SK-N-SH (cell line): ENCODE data around the gene CD28. TPM values are rescaled to one million over a fixed set of nuclear protein-coding genes. Genes with fewer than 3 reads are reported as not detected.

Experiments
- CTCF ChIA-PET: fragments of 300-600, 350-600 bp; formaldehyde crosslinking; extraction: SDS; loops from one replicate; lab custom pipeline; 2021; lab: Yijun Ruan, JAX
- POLR2A ChIA-PET: fragments of 350-600 bp; sonication (Branson Sonifier 250); formaldehyde crosslinking; extraction: SDS; loops from one replicate; lab custom pipeline; 2020; ENCODE audit warnings: antibody characterized with exemption, inconsistent platforms; lab: Yijun Ruan, JAX
- DNase-seq: peaks from one replicate; pipeline ENCODE4 v3.0.0; 2012
- H2AFZ ChIP-seq: fragments of 200-600 bp; sonication (generic); 2 replicates; pipeline ENCODE4 v1.8.1; 2016; ENCODE audit warnings: antibody characterized with exemption, mild to moderate bottlenecking, low read depth
- H3F3A ChIP-seq: fragments of 200-600 bp; sonication (generic); replicated peaks from 2 replicates; pipeline ENCODE3; 2016; ENCODE audit warnings: antibody characterized with exemption, mild to moderate bottlenecking; ENCODE audit not compliant: insufficient read depth
- H3K27ac ChIP-seq, 2 experiments: fragments of 200-500 bp in 1 of 2; fragments of 200-600 bp in 1 of 2; sonication (Bioruptor generic) in 1 of 2; sonication (generic), shearing (Covaris generic) in 1 of 2; 2 replicates each; pipeline versions ENCODE4 v1.5.1 to v1.6.1; 2014 to 2016; ENCODE audit warnings: low read depth in 2 of 2, inconsistent platforms in 1 of 2, low read length in 1 of 2, mild to moderate bottlenecking in 1 of 2, mixed read lengths in 1 of 2
- H3K27me3 ChIP-seq: fragments of 200-600 bp; sonication (generic), shearing (Covaris generic); 2 replicates; pipeline ENCODE4 v1.6.1; 2016; ENCODE audit warnings: mixed run types; ENCODE audit not compliant: insufficient read depth
- H3K36me3 ChIP-seq, 2 experiments: fragments of 200-500 bp in 1 of 2; fragments of 200-600 bp in 1 of 2; sonication (Bioruptor generic) in 1 of 2; sonication (generic) in 1 of 2; replicated peaks in 1 of 2; 2 replicates each; pipeline versions ENCODE3 to v1.5.1; 2014 to 2016; ENCODE audit warnings: low read length in 1 of 2, mild to moderate bottlenecking in 1 of 2; ENCODE audit not compliant: insufficient read depth in 2 of 2, control insufficient read depth in 1 of 2
- H3K4me1 ChIP-seq, 2 experiments: fragments of 200-500 bp in 1 of 2; fragments of 200-600 bp in 1 of 2; sonication (Bioruptor generic) in 1 of 2; sonication (generic), shearing (Covaris generic) in 1 of 2; 2 replicates each; pipeline versions ENCODE4 v1.5.1 to v1.6.1; 2014 to 2016; ENCODE audit warnings: low read depth in 1 of 2, low read length in 1 of 2, mixed run types in 1 of 2; ENCODE audit not compliant: insufficient read depth in 2 of 2, control insufficient read depth in 1 of 2
- H3K4me2 ChIP-seq: fragments of 200-600 bp; sonication (generic), shearing (Covaris generic); 2 replicates; pipeline ENCODE4 v1.6.1; 2017; ENCODE audit warnings: mixed run types
- H3K4me3 ChIP-seq, 2 experiments: fragments of 200-500 bp in 1 of 2; fragments of 200-600 bp in 1 of 2; sonication (Bioruptor generic) in 1 of 2; sonication (generic), shearing (Covaris generic) in 1 of 2; 2 replicates each; pipeline versions ENCODE4 v1.5.1 to v1.8.1; 2014 to 2016; ENCODE audit warnings: low read depth in 2 of 2, inconsistent platforms in 1 of 2, low read length in 1 of 2, mild to moderate bottlenecking in 1 of 2, mixed read lengths in 1 of 2, moderate library complexity in 1 of 2
- H3K79me2 ChIP-seq: fragments of 200-600 bp; sonication (generic); 2 replicates; pipeline ENCODE4 v1.8.1; 2017; ENCODE audit warnings: mild to moderate bottlenecking; ENCODE audit not compliant: insufficient read depth
- H3K9ac ChIP-seq: fragments of 200-600 bp; sonication (generic); 2 replicates; pipeline ENCODE4 v1.6.1; 2017; ENCODE audit warnings: mixed run types
- H3K9me2 ChIP-seq: fragments of 200-600 bp; sonication (generic); 2 replicates; pipeline ENCODE4 v1.6.1; 2017; ENCODE audit warnings: mixed run types
- H3K9me3 ChIP-seq: fragments of 200-600 bp; sonication (generic); 2 replicates; pipeline ENCODE4 v1.6.1; 2017; ENCODE audit warnings: mixed run types, mild to moderate bottlenecking, moderate library complexity
- H4K20me1 ChIP-seq: fragments of 200-600 bp; sonication (generic); 2 replicates; pipeline ENCODE4 v1.6.1; 2017; ENCODE audit warnings: mild to moderate bottlenecking, mixed run types; ENCODE audit not compliant: insufficient read depth
- CHD2 ChIP-seq: fragments of 150-350 bp; IDR thresholded peaks from 2 replicates; pipeline ENCODE4 v1.6.1; 2018; ENCODE audit warnings: low read length; ENCODE audit not compliant: partially characterized antibody
- ELF1 ChIP-seq: IDR thresholded peaks from 2 replicates; pipeline ENCODE4 v1.4.0; 2012
- EP300 ChIP-seq, 2 experiments: IDR thresholded peaks; 2 replicates each; pipeline versions ENCODE4 v1.4.0 to v1.6.1; 2012; ENCODE audit warnings: borderline replicate concordance in 1 of 2, low read depth in 1 of 2, low read length in 1 of 2
- EZH2phosphoT487 ChIP-seq: fragments of 200-600 bp; sonication (generic); IDR thresholded peaks from 2 replicates; pipeline ENCODE4 v1.6.1; 2017; ENCODE audit warnings: low read depth, mixed run types, mild to moderate bottlenecking, antibody characterized with exemption, moderate library complexity, borderline replicate concordance
- FOSL2 ChIP-seq: IDR thresholded peaks from 2 replicates; pipeline ENCODE4 v1.4.0; 2012; ENCODE audit warnings: low read depth, mild to moderate bottlenecking, moderate library complexity, borderline replicate concordance
- FOXJ3 ChIP-seq: sonication (generic); formaldehyde crosslinking; IDR thresholded peaks from 2 replicates; pipeline ENCODE4 v1.5.1; 2020; ENCODE audit warnings: mild to moderate bottlenecking, missing genetic modification reagents
- FOXM1 ChIP-seq: IDR thresholded peaks from 2 replicates; pipeline ENCODE4 v1.4.0; 2012; ENCODE audit warnings: low read depth, mild to moderate bottlenecking
- GABPA ChIP-seq: IDR thresholded peaks from 2 replicates; pipeline ENCODE4 v1.4.0; 2012; ENCODE audit warnings: low read depth, mild to moderate bottlenecking
- GATA2 ChIP-seq: sonication (generic); formaldehyde crosslinking; IDR thresholded peaks from 2 replicates; pipeline ENCODE4 v1.5.0; 2020; ENCODE audit warnings: mild to moderate bottlenecking, missing genetic modification reagents
- JUND ChIP-seq: IDR thresholded peaks from 2 replicates; pipeline ENCODE4 v1.4.0; 2012
- MEF2A ChIP-seq: IDR thresholded peaks from 2 replicates; pipeline ENCODE4 v1.4.0; 2012; ENCODE audit warnings: low read depth, borderline replicate concordance
- NFIC ChIP-seq: IDR thresholded peaks from 2 replicates; pipeline ENCODE4 v1.4.0; 2012; ENCODE audit warnings: borderline replicate concordance
- POLR2AphosphoS5 ChIP-seq: IDR thresholded peaks from 2 replicates; pipeline ENCODE4 v1.6.1; 2012; ENCODE audit warnings: low read depth, low read length
- RCOR1 ChIP-seq: fragments of 150-350 bp; IDR thresholded peaks from 2 replicates; pipeline ENCODE4 v1.6.1; 2017; ENCODE audit warnings: antibody characterized with exemption, low read length
- SIN3A ChIP-seq: IDR thresholded peaks from 2 replicates; pipeline ENCODE4 v1.6.1; 2012; ENCODE audit warnings: low read depth, mild to moderate bottlenecking, low read length, moderate library complexity, borderline replicate concordance
- SMC3 ChIP-seq: IDR thresholded peaks from 2 replicates; pipeline ENCODE4 v1.6.1; 2012; ENCODE audit warnings: low read depth, low read length, improper control_type of control experiment
- TCF12 ChIP-seq: IDR thresholded peaks from 2 replicates; pipeline ENCODE4 v1.4.0; 2012
- WGBS: methylation state at CpG from one replicate; pipeline ENCODE4 v1.1.6; 2017; ENCODE audit warnings: low lambda C conversion rate; 5-methylcytosine and 5-hydroxymethylcytosine counted together
- polyA plus RNA-seq, 3 experiments: library from polyadenylated mRNA; depleted of rRNA; stranded (reverse); fragments of >200 nt; gene quantifications; 2 replicates each; pipeline ENCODE4 v1.2.3, GENCODE V29; 2012
- TF ChIP-seq, protein P1 (sequence below): IDR thresholded peaks from 2 replicates; pipeline ENCODE4 v1.6.1; 2012; ENCODE audit warnings: mild to moderate bottlenecking, low read depth, low read length, moderate library complexity
- TF ChIP-seq, protein P2 (sequence below): fragments of 200-600 bp; sonication (generic); IDR thresholded peaks from 2 replicates; pipeline ENCODE4 v1.6.1; 2017; ENCODE audit warnings: antibody characterized with exemption, mild to moderate bottlenecking, moderate library complexity
- TF ChIP-seq, protein P3 (sequence below): fragments of 150-350 bp; IDR thresholded peaks from 2 replicates; pipeline ENCODE4 v1.6.1; 2016; ENCODE audit warnings: mild to moderate bottlenecking, low read depth, low read length

Gene CD28
- polyA plus RNA-seq, 1 of the 3 experiments (the other 2 are of a cell fraction), result 0.05 TPM

DNA sequence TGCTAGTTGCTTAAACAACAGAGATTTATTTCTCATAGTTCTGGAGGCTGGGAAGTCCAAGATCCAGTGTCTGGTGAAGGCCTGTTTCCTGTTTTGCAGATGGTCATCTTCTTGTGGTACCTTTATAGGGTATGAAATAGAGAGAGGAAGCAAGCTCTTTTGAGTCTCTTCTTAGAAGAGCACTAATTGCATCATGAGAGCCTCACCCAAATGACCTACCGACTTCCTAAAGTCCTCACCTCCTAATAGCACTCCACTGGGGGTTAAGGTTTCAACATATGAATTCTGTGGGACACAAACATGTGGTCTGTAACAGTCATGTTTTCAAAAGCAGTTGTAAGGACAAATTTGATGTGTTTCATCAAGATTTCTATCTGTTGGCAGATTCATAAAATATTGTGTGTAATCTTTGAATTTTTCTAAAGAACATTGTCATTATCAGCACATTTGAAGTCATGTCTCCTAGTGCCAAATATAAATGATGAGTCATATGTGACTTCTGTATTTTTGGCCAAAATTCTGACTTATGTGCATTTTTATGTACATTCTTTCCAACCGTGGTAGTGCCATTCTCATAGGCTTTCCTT lies 45.3 kb downstream of the CD28 start:
- WGBS, result 41% methylated on average over 2 of the region's 2 CpGs
- Histone ChIP-seq H3K4me2 (no peak overlapping the region), H3K9me2 (no peaks in the 10 kb centered on the region), H4K20me1 (no peaks in the 10 kb centered on the region), H3K27ac (no peak overlapping the region), H3F3A (no peaks in the 10 kb centered on the region), H3K79me2 (no peaks in the 10 kb centered on the region), H3K4me3 (no peak overlapping the region), H3K9ac (no peak overlapping the region), H3K9me3 (peaks cover 12% of the 10 kb centered on the region; the same call in 1 of the 2 replicates), H3K36me3 (peaks cover 0 to 3% of the 10 kb centered on the region in 2 experiments), H3K4me1 (no peaks in the 10 kb centered on the region), H3K27me3 (no peaks in the 10 kb centered on the region), H2AFZ (no peak overlapping the region)
- TF ChIP-seq FOXM1, result no peak
- TF ChIP-seq, protein P1, sequence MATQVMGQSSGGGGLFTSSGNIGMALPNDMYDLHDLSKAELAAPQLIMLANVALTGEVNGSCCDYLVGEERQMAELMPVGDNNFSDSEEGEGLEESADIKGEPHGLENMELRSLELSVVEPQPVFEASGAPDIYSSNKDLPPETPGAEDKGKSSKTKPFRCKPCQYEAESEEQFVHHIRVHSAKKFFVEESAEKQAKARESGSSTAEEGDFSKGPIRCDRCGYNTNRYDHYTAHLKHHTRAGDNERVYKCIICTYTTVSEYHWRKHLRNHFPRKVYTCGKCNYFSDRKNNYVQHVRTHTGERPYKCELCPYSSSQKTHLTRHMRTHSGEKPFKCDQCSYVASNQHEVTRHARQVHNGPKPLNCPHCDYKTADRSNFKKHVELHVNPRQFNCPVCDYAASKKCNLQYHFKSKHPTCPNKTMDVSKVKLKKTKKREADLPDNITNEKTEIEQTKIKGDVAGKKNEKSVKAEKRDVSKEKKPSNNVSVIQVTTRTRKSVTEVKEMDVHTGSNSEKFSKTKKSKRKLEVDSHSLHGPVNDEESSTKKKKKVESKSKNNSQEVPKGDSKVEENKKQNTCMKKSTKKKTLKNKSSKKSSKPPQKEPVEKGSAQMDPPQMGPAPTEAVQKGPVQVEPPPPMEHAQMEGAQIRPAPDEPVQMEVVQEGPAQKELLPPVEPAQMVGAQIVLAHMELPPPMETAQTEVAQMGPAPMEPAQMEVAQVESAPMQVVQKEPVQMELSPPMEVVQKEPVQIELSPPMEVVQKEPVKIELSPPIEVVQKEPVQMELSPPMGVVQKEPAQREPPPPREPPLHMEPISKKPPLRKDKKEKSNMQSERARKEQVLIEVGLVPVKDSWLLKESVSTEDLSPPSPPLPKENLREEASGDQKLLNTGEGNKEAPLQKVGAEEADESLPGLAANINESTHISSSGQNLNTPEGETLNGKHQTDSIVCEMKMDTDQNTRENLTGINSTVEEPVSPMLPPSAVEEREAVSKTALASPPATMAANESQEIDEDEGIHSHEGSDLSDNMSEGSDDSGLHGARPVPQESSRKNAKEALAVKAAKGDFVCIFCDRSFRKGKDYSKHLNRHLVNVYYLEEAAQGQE, result no peak
- TF ChIP-seq, protein P2, sequence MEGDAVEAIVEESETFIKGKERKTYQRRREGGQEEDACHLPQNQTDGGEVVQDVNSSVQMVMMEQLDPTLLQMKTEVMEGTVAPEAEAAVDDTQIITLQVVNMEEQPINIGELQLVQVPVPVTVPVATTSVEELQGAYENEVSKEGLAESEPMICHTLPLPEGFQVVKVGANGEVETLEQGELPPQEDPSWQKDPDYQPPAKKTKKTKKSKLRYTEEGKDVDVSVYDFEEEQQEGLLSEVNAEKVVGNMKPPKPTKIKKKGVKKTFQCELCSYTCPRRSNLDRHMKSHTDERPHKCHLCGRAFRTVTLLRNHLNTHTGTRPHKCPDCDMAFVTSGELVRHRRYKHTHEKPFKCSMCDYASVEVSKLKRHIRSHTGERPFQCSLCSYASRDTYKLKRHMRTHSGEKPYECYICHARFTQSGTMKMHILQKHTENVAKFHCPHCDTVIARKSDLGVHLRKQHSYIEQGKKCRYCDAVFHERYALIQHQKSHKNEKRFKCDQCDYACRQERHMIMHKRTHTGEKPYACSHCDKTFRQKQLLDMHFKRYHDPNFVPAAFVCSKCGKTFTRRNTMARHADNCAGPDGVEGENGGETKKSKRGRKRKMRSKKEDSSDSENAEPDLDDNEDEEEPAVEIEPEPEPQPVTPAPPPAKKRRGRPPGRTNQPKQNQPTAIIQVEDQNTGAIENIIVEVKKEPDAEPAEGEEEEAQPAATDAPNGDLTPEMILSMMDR, result no peak
- no peak for TF ChIP-seq RCOR1
- TF ChIP-seq SMC3, result no peak
- no peak; the same call in 1 of the 2 replicates for TF ChIP-seq NFIC
- TF ChIP-seq TCF12, result no peak
- no peak for TF ChIP-seq EZH2phosphoT487
- CTCF ChIA-PET, result no interaction called here
- POLR2A ChIA-PET, result no interaction called here
- DNase-seq, result no peak

DNA sequence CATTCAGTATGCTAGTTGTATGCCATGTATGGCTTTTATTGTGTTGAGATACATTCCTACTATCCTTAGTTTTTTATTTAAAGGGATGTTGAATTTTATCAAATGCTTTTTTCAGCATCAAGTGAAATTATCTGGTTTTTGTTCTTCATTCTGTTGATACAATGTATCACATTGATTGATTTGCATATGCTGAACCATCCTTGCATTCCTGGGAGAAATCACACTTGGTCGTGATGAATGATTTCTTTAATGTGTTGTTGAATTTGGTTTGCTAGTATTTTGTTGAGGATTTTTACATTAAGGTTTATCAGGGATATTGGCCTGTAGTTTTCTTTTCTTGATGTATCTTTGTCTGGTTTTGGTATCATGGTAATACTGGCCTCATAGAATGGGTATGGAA lies 49.7 kb downstream of the CD28 start:
- peaks cover 0 to 7% of the 10 kb centered on the region in 2 experiments; a peak in 1 of 4 replicates for H3K4me1 ChIP-seq
- H3K4me2 ChIP-seq, result no peak overlapping the region
- H3F3A ChIP-seq, result peaks cover 3% of the 10 kb centered on the region
- ChIA-PET CTCF (no interaction called here), POLR2A (no interaction called here)
- no peak overlapping the region for H3K27ac ChIP-seq
- no peak for DNase-seq
- H3K27me3 ChIP-seq, result no peaks in the 10 kb centered on the region
- 21% methylated on average over 1 of the region's 1 CpG for WGBS
- H3K9me2 ChIP-seq, result no peaks in the 10 kb centered on the region
- no peak overlapping the region for H3K4me3 ChIP-seq
- H2AFZ ChIP-seq, result no peak overlapping the region
- no peaks in the 10 kb centered on the region for H3K79me2 ChIP-seq
- H3K9me3 ChIP-seq, result peaks cover 12% of the 10 kb centered on the region; the same call in 1 of the 2 replicates
- H3K36me3 ChIP-seq, result peaks cover 0 to 3% of the 10 kb centered on the region in 2 experiments
- no peak overlapping the region for H3K9ac ChIP-seq
- no peaks in the 10 kb centered on the region for H4K20me1 ChIP-seq
- no peak for TF ChIP-seq EP300 (IDR thresholded peaks at IDR 0.05; ENCODE audit: borderline replicate concordance in 1 of 2, low read depth in 1 of 2, low read length in 1 of 2)
- TF ChIP-seq, protein P3, sequence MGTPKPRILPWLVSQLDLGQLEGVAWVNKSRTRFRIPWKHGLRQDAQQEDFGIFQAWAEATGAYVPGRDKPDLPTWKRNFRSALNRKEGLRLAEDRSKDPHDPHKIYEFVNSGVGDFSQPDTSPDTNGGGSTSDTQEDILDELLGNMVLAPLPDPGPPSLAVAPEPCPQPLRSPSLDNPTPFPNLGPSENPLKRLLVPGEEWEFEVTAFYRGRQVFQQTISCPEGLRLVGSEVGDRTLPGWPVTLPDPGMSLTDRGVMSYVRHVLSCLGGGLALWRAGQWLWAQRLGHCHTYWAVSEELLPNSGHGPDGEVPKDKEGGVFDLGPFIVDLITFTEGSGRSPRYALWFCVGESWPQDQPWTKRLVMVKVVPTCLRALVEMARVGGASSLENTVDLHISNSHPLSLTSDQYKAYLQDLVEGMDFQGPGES, result no peak
- TF ChIP-seq FOSL2, result no peak
- TF ChIP-seq MEF2A, result no peak
- TF ChIP-seq GATA2 (CRISPR knock-in tag), result no peak
- no peak for TF ChIP-seq SIN3A
- no peak for TF ChIP-seq FOXJ3 (CRISPR knock-in tag)
- no peak for TF ChIP-seq GABPA
- TF ChIP-seq POLR2AphosphoS5, result no peak
- TF ChIP-seq, protein P2, result no peak
- no peak for TF ChIP-seq SMC3
- TF ChIP-seq CHD2, result no peak
- TF ChIP-seq JUND, result no peak
- TF ChIP-seq RCOR1, result no peak
- no peak for TF ChIP-seq ELF1
